Gastrocnemius medialis (tissue), 4 donors: ENCODE results near the gene AADACL4.
A peak's percentile ranks its signal among the peaks of the same experiment; 100 is the strongest.

Experiments
- POLR2A ChIP-seq, 2 donors: fragments of 450-650 bp; IDR thresholded peaks; one replicate each; pipeline ENCODE4 v1.6.1; 2017; ENCODE audit warnings: antibody characterized with exemption in 2 of 2, mild to moderate bottlenecking in 2 of 2, moderate library complexity in 2 of 2
- TF ChIP-seq, protein P1 (sequence below), 5 experiments: fragments of 450-650 bp in 3 of 5; fragments of 200-600 bp in 2 of 5; sonication (generic) in 2 of 5; IDR thresholded peaks in 4 of 5; conservative IDR thresholded peaks in 1 of 5; 1 replicate in 4 of 5; 2 replicates in 1 of 5; pipeline ENCODE4 v1.5.1; 2016 to 2019; ENCODE audit warnings: antibody characterized with exemption in 5 of 5, mild to moderate bottlenecking in 3 of 5, moderate library complexity in 3 of 5

DNA sequence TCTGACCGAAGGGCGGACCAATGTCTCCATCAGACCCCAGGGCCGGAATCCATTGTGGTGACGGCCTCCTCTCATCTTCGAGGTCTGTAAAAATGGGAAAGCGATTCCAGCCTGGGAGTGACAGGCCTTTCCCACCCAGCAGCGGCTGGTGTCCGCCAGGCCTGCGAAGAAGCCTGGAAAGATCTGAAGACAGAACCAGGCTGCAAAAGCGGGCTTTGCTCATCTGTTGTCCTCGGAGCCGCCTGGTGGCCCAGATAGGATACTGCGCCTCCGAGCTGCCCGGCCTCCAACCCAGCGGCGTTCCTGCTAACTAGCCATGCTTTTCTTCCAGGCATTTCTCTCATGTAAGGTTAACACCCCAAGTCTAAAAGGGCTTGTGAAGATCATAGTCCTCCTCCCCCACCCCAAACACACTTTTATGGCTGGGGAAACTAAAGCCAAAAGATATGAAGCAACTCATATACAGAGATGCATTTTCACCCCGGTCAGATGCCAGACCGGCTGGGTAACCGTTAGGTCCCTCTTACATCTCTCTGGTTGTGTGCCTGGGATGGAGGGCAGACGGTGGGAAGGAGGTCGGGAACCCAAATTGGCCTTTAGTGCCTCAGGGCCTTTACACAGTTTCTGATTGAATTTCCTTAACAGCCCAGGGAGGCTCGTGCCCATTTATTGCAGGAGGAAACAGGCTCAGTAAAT lies 23.9 kb upstream of the AADACL4 start:
- TF ChIP-seq, protein P1, sequence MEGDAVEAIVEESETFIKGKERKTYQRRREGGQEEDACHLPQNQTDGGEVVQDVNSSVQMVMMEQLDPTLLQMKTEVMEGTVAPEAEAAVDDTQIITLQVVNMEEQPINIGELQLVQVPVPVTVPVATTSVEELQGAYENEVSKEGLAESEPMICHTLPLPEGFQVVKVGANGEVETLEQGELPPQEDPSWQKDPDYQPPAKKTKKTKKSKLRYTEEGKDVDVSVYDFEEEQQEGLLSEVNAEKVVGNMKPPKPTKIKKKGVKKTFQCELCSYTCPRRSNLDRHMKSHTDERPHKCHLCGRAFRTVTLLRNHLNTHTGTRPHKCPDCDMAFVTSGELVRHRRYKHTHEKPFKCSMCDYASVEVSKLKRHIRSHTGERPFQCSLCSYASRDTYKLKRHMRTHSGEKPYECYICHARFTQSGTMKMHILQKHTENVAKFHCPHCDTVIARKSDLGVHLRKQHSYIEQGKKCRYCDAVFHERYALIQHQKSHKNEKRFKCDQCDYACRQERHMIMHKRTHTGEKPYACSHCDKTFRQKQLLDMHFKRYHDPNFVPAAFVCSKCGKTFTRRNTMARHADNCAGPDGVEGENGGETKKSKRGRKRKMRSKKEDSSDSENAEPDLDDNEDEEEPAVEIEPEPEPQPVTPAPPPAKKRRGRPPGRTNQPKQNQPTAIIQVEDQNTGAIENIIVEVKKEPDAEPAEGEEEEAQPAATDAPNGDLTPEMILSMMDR (IDR thresholded peaks at IDR 0.05 in 4 of 5, conservative IDR thresholded peaks at IDR 0.05 in 1 of 5), result peak; percentile 95 to 98 (median 97)
- TF ChIP-seq POLR2A (IDR thresholded peaks at IDR 0.05), result no peak
